Measurements from ENCODE around the gene ID4.
"Not testable (repeated sequence)": the region's sequence is repeated elsewhere in the genome, so short reads cannot be mapped to it uniquely, and the experiment has no call there.

Gene ID4

DNA sequence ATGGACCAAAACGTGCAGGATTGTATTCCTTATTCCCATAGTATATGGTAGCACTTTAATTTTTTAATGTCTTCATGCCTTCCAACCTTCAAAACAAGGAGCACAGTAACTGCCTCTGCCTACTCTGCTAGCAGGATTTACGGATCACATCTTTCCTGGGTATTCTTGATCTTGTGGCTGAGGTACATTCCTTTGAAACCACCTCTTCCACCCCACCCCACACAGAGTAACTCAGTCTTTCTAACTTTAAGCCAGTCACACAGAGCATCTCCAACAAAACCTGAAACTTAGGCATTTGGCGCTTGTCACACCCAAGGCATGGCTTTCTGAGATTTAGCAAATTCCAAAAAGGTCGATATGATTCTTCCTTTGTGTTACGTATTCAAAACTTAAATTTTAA is 2.3 kb upstream of the ID4 start:
- DNase-seq, result no peak

DNA sequence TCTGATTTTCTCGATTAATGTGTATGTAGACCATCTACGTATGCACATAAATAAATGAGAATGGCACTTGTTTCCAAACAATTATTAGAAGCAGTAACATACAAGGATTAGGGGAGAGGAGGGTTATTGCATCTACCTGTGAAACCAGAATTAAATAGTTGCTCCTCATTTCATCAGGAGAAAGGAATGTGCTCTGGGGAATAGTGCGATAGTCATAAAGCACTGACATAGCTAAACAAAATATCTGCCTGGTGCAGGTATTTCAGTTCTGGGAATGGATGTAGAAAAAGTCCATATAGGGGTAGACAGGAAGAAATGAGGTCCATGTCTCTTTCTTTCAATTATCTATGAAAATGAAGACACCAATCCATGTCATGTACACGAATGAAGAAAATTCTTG is 1.6 kb upstream of the ID4 start:
- no peak for DNase-seq

DNA sequence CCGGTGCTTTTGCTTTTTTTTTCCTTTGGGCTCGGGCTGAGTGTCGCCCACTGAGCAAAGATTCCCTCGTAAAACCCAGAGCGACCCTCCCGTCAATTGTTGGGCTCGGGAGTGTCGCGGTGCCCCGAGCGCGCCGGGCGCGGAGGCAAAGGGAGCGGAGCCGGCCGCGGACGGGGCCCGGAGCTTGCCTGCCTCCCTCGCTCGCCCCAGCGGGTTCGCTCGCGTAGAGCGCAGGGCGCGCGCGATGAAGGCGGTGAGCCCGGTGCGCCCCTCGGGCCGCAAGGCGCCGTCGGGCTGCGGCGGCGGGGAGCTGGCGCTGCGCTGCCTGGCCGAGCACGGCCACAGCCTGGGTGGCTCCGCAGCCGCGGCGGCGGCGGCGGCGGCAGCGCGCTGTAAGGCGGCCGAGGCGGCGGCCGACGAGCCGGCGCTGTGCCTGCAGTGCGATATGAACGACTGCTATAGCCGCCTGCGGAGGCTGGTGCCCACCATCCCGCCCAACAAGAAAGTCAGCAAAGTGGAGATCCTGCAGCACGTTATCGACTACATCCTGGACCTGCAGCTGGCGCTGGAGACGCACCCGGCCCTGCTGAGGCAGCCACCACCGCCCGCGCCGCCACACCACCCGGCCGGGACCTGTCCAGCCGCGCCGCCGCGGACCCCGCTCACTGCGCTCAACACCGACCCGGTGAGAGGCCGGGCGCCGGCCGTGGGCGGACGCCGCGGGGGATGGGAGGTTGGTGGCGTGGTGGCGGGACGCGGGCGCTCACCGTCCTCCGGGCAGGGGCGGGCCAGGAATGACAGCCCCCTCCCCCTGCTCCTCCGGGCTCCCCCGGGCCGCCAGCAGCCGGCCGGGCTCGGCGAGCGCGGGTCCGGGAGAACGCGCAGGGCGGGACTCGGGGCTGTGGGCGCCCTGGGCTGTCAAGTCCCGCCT is 606 bp downstream of the ID4 start:
- peak; percentile 30 for DNase-seq

DNA sequence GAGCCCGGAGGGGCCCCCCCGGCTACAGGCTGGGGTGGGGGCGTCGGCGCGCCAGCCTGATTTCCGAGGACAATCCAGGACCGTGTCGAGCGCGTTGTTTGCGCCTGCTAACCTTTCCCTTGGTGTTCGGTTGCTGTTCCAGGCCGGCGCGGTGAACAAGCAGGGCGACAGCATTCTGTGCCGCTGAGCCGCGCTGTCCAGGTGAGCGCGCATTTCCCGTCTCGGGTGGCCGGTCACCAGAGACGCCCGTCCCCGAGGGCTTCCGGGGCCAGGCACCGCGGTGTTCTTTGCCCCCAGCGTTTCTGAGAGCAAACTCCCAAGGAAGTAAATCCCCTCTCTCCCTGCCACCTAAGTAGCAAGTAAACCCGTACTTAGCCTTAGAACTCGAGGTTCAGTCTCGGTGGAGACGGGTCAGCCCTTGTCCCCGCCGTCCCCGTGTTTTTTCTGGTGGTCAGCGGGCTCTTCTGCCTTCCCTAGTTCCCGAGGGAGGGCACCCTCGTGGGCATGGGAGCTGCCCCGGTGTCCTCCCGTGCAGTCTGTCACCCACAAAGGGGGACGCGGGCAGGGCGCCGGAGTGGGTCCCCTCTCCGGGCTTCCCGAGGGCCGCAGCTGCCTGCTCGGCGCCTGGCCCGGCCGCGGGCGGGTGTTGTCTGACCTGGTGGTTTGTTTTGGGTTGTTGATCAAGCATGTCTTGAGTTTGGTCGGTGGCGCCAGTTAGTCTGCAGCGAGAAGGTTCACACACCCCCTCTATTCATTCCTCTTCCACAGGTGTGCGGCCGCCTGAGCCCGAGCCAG is 1.5 kb downstream of the ID4 start:
- DNase-seq, result peak; percentile 81

DNA sequence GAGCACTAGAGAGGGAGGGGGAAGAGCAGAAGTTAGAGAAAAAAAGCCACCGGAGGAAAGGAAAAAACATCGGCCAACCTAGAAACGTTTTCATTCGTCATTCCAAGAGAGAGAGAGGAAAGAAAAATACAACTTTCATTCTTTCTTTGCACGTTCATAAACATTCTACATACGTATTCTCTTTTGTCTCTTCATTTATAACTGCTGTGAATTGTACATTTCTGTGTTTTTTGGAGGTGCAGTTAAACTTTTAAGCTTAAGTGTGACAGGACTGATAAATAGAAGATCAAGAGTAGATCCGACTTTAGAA is 2.0 kb downstream of the ID4 start:
- DNase-seq, result no peak

DNA sequence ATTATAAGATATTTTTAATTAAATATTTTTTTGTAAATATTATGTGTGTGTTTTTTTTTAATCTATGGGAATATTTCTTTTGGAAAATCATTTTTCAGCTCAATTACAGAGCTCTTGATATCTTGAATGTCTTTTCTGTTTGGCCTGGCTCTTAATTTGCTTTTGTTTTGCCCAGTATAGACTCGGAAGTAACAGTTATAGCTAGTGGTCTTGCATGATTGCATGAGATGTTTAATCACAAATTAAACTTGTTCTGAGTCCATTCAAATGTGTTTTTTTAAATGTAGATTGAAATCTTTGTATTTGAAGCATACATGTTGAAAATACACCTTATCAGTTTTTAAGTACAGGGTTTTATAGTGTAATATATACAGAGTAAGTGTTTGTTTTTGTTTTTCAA is 2.6 kb downstream of the ID4 start:
- DNase-seq, result no peak

DNA sequence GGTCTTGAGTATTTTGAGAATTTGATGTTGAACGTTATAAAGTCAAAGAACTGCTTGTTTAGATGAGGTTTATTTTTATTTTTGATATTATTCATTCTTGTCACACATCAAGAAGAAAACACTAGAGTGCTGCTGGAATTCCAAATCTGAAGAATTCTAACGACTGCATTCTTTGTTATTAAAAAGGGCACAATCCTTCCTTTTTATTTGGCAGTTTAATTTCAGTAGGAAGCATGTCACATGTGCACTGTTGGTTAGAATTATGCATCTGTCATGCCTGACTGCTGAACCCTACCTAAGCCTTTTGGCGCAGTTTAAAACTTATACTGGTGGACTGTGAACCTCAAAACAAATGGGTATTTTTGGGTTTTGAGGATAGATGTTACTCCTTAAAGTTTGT is 4.0 kb downstream of the ID4 start:
- DNase-seq, result no peak

DNA sequence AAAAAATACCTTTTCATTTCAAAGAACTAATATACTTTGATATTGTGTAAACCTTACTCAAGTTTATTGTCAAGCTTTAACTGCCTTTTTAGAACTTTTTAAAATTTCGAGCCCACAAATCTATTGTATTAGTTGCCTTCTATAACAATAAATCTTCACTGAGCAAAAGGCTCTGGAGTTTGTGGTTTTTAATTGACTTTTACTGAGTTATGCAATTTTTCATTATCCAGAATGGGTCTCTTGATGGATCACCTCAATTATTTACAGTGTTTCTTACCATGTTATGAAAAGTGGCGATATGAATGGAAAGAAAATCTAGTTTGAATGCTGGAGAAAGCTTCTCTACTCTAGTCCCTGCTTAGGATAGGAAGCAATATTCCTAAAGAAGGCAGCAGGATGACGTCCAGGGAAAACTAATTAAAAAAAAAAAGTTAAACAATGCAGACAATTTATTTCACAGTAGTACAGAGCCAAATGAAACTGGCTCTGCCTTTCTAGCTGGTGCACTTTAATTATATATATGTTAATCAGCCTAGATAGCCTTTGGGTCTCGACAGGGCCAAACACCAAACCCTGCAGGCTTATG is 5.0 kb downstream of the ID4 start:
- no peak for DNase-seq

DNA sequence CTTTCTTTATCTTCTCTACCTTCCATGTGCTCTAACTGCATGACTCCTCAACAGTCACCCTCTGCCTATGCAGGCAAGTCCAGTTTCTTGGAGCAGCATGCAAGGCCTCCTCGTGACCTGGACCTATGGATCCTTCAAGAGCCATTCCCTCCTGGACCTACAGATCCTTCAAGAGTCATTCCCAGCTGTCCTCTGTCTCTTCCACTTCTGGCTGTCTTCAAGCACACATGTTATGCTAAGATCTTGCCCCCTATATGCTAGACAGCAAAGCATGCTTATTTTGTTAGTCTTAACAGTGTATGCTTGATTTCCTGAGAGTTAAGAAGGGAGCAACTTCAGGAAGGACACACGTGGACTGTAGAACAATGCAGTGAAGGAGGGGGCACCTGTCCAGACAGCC is 7.5 kb downstream of the ID4 start:
- DNase-seq, result no peak

DNA sequence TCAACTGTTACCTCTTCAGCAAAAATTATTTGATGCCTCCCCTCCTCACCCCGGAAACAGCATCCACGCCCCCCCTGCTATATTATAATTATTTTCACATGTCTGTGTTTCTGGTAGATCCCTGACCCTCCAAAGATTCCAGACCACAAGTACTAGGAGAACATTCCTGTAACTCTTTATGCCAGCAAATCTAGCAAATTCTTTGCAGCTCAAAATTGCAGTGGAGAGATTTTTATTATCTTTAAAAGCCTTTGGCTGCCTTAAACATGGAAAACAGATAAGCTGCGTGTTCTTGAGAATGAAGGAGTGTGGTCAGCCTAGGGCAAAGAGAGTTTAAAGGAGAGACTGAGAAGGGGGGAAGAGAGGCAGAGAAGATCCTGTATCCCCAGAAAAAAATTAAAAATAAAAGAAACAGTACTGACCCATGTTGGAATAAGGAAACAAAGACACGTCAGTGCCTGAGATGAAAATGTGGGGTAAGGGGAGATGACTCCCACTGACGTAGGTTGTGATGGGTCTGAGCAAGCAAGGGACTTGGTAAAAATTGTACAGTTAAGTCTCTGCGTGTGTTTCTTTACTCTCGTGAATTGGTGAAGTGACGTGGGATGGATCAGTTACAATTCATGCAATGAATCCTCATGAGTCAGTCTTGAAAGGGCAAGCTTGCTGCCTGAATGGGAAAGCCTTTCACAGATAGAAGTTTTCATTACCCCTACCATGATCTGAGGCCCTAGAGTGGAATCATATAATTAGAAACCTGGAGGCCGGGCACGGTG is 8.3 kb downstream of the ID4 start:
- DNase-seq, result no peak

DNA sequence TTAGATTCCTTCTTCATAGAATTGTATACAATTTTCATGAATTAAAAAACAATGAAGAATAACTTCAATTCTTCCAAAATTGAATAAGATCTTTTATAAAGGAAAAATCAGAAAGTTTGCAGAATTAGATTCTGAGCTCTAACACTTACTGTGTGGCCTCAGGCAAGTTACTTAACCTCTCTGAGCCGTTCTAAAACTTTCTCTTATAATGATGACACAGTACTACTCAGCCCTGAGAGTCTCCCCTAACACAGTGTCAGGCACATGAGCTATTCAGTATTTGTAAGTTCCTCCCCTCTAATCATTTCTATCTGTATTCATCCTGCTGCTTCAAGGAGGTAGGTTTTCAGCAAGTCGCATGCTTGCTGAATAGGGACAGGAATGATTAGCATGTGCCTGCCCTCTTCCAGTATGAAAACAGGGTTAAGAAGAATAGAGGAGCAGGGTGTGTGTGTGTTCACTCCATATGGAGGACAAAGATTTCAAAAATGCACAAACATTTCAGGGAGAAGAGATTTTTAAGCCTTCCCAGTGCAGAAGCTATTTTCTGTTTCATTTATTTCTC is 11.4 kb downstream of the ID4 start:
- no peak for DNase-seq

DNA sequence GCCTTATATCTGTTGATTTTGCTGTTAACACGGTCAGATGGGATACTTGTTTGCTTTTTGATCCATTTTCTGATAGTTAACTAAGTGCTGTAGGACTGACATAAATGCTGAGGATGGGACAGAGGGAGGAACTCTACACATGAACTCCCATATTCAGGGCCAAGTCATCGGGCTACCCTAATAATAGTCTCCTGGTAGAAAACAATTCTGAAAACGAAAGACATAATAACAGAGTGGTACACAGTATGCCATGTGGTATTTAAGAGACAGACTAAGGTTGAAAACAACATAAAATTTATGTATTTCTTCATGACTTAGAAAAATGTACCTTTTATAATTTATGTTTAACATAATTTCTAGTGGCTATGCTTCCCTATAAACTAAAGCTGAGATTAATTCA is 12.0 kb downstream of the ID4 start:
- no peak for DNase-seq

DNA sequence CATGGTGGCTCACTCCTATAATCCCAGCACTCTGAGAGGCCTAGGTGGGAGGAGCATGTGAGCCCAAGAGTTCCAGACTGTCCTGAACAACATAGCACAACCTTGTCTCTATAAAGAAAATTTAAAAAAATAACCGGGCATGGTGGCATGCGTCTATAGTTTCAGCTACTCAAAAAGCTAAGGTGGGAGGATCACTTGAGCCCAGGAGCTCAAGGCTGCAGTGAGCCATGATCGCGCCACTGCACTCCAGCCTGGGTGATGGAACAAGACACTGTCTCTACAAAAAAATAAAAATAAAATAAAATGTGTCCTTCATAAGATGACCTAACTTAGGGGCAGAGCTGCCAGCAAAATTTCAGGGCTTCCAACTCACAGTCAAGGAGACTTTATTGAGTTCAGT is 12.6 kb downstream of the ID4 start:
- DNase-seq, result no peak

DNA sequence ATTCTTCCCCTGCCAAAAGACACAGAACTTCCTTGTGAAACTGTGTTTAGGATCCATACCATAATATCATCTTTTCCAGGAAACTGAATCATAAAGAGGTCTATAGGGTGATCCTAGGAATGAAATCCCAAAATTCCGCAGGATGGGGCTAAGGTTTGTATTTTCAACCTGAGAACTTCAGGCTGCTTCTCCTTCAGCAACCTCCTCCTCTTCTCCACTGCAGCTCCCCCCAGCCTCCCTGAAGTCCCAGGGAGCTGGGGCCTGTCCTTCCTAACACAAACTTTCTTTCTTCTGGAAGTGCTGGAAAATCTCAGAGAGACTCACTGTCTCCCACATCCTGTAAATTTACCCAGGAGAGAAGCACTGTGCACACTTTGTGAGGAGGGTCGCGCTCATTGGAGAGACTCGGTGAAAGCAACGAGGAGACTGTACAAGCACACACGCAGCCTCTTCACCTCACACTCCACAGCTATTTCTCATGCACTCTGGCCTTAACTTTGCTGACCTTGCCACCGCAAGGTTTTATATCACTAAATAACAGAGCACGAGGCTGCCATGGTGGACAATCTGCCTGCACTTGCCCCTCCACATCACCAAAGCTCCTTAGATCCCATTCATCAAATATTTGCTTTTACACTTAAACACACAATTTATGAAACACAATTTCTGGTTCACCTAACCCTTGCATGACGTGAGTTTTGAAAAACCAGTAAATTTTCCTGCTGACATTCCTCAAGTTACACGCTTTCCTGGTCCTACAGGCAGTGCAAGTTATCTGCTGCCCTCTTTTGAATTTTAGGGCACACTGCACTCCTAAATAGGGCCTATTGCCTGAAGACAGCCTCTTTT is 14.3 kb downstream of the ID4 start:
- DNase-seq, result peak; percentile 74

DNA sequence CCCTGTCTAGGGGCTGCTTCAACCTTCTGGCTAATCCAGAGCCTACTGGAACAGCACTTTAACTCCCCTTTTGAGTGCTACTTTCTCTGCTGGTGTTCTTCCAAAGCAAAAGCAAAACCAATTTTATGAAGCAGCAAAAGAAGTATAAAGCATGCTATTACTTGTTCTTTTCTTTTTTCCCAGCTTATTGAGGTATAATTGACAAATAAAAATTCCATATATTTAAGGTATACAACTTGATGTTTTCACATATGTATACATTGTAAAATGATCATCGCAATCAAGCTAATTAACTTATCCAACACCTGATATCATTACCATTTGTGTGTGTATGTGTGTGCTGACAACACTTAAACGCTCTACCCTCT is 14.9 kb downstream of the ID4 start:
- DNase-seq, result no peak

DNA sequence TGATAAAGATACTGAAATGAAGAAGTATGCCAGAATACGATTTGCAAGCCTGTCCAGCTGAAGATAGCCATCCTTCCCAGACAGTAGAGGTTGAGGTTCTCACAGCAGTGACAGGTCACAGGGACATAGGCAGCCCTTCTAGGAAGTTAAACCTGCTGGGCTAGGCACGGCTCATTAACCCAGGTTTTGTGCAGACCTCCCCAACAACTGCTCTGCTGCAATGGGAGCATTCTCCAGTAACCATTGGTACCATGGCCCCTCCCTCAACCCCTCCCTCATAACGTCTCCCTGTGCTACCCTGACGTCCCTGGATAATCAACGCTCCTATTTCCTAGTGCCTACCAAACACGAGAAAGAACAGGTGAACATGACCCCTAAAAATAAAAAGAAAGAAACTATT is 15.8 kb downstream of the ID4 start:
- no peak for DNase-seq

DNA sequence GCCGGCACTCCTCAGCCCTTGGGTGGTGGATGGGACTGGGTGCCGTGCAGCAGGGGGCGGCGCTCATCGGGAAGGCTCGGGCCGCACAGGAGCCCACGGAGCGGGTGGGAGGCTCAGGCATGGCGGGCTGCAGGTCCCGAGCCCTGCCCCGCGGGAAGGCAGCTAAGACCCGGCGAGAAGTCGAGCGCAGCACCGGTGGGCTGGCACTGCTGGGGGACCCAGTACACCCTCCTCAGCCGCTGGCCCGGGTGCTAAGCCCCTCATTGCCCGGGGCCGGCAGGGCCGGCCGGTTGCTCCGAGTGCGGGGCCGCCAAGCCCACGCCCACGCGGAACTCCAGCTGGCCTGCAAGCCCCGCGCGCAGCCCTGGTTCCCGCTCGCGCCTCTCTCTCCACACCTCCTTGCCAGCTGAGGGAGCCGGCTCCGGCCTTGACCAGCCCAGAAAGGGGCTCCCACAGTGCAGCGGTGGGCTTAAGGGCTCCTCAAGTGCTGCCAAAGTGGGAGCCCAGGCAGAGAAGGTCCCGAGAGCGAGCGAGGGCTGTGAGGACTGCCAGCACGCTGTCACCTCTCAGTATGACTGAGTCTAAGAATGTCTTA is 17.3 kb downstream of the ID4 start:
- DNase-seq, result not testable (repeated sequence)

DNA sequence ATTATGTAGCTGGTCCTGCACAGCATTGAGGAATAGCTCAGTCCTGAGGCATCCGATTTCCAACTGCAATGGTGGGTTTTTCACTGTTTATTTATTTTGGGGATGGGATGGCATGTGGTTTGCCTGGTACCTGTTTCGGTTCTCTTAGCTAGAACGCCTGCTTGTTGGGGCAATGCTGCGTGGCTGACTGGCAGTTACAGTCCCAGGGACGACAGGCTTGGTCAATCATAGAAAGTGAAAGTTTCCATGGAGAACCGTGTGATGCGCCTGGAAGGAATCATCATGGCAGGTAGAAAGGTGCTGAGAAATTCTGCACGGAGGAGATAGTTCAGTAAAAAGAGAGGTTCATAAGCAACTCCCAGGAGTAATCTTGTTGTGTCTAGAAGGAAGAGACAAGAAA is 18.4 kb downstream of the ID4 start:
- no peak for DNase-seq

DNA sequence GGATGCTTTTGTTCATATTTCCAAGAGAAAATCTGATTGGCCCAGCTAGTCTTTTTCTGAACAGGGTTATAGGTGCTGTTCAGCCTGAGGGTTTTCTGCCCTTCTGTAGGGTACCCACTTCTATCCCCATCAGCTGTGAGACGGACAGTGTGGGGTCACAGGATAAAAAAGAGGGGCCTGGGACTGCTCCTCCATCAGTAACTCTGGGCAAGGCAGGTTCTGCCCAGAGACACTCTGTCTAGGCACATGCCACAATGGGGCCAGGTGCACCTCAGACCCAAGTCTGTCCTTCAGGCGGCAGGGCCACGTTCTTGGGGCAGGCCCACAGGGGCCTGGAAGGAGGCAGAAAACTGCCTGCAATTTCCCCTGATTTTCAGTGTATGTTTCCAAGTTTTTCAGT is 20.0 kb downstream of the ID4 start:
- no peak for DNase-seq

DNA sequence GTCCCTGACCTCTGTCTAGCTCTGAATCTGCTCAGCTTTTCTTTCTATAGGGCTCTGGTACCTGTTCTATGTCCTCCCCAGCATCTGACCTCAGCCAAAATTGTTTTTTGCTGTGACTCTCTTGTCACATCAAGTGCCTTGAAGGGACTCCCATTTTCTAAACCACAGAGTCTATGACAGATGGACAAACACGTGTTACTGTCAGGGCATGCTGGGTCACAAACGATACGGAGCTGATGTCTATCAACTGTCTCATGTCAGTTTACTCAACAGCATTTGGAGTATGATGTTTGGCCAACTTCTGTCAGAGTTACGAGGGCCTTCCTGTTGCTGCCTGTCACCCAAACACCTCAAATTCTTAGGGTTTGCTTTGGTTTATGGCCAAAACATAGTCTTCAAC is 20.5 kb downstream of the ID4 start:
- DNase-seq, result no peak

DNA sequence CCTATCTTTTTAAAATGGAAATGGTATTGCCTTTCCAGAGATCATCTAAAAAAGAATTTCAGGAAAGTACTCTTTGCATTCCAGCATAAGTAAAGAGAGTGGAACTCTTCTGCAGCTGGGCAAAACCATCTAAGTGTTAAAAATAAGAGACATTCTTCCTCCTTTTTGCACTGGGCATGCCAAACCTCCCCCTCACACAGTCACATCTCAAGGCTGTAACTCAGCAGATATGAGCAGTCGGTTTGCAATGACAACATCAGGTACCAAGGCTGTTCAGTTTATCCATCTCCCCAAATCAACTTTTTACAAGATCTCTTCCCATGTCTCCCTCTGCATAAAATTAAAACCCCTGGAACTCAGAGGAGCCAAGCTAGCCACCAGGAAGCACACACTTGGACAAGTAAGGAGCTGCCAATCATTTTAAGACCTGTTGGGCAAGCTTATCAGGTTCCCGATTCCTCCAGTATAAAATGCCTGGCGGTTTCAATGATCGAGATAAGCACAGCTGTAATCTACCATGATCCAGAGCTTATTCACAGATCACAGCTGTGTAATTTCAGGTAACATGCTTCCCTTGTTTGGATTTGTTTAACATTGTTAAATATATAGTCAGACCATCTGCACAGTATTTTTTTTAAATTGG is 23.2 kb downstream of the ID4 start:
- DNase-seq, result peak; percentile 61

Measured in COR-L47 (cell line).